CD14-positive monocyte (primary cell): ENCODE results near the gene BPI. TPM values are rescaled to one million over a fixed set of nuclear protein-coding genes. Genes with fewer than 3 reads are reported as not detected.

Experiments
- DNase-seq, 3 donors: peaks; one replicate each; pipeline ENCODE4 v3.0.0-alpha.2; 2011 to 2022
- H2AFZ ChIP-seq: 2 replicates; pipeline ENCODE4 v1.6.0; 2012; ENCODE audit warnings: mild to moderate bottlenecking, low read depth, low read length, inconsistent platforms; ENCODE audit not compliant: insufficient read depth, poor library complexity, severe bottlenecking
- H3K27ac ChIP-seq, 2 donors: 1 replicate in 1 of 2; 2 replicates in 1 of 2; pipeline ENCODE4 v1.5.1; 2012 to 2013; ENCODE audit warnings: low read length in 2 of 2, control low read depth in 1 of 2, inconsistent platforms in 1 of 2, low read depth in 1 of 2, mild to moderate bottlenecking in 1 of 2
- H3K27me3 ChIP-seq, 2 donors: one replicate each; pipeline versions ENCODE4 v1.6.0 to v1.6.1; 2011 to 2013; ENCODE audit warnings: low read length in 2 of 2; ENCODE audit not compliant: control insufficient read depth in 2 of 2, insufficient read depth in 2 of 2
- H3K36me3 ChIP-seq, 2 donors: replicated peaks in 1 of 2; 1 replicate in 1 of 2; 2 replicates in 1 of 2; pipeline versions ENCODE4 v1.5.1 to v1.6.1; 2012 to 2013; ENCODE audit warnings: low read length in 2 of 2, control low read depth in 1 of 2, inconsistent platforms in 1 of 2, mild to moderate bottlenecking in 1 of 2; ENCODE audit not compliant: insufficient read depth in 2 of 2, control insufficient read depth in 1 of 2
- H3K4me1 ChIP-seq, 2 donors: 1 replicate in 1 of 2; 2 replicates in 1 of 2; pipeline versions ENCODE4 v1.5.1 to v1.6.1; 2012 to 2013; ENCODE audit warnings: low read length in 2 of 2, control low read depth in 1 of 2, inconsistent platforms in 1 of 2, mild to moderate bottlenecking in 1 of 2, moderate library complexity in 1 of 2; ENCODE audit not compliant: insufficient read depth in 2 of 2, control insufficient read depth in 1 of 2
- H3K4me2 ChIP-seq: replicated peaks from 2 replicates; pipeline ENCODE3; 2012; ENCODE audit warnings: low read length, moderate library complexity, mild to moderate bottlenecking; ENCODE audit not compliant: poor library complexity, severe bottlenecking; ENCODE audit errors: extremely low read depth
- H3K4me3 ChIP-seq, 3 experiments: fragments of 200-600 bp in 1 of 3; sonication (generic) in 1 of 3; replicated peaks in 1 of 3; 1 replicate in 2 of 3; 2 replicates in 1 of 3; pipeline ENCODE4 v1.5.1; 2011 to 2013; ENCODE audit warnings: low read length in 3 of 3, mild to moderate bottlenecking in 3 of 3, control low read depth in 2 of 3, low read depth in 2 of 3, inconsistent platforms in 1 of 3, moderate library complexity in 1 of 3
- H3K79me2 ChIP-seq: 2 replicates; pipeline ENCODE4 v1.6.0; 2012; ENCODE audit warnings: mild to moderate bottlenecking, control low read depth, inconsistent platforms, low read length, moderate library complexity; ENCODE audit not compliant: insufficient read depth
- H3K9ac ChIP-seq: 2 replicates; pipeline ENCODE4 v1.6.0; 2017; ENCODE audit warnings: low read length, mild to moderate bottlenecking; ENCODE audit not compliant: insufficient read depth, poor library complexity, severe bottlenecking
- H3K9me3 ChIP-seq, 2 donors: replicated peaks in 1 of 2; 1 replicate in 1 of 2; 2 replicates in 1 of 2; pipeline versions ENCODE4 v1.5.1 to v1.6.1; 2012 to 2013; ENCODE audit warnings: low read length in 2 of 2, control low read depth in 1 of 2; ENCODE audit not compliant: control insufficient read depth in 1 of 2, insufficient read depth in 1 of 2
- H4K20me1 ChIP-seq: 2 replicates; pipeline ENCODE4 v1.6.0; 2012; ENCODE audit warnings: mild to moderate bottlenecking, low read length, control low read depth, moderate library complexity; ENCODE audit not compliant: insufficient read depth
- H3K27ac Mint-ChIP-seq, 7 donors: one replicate each; pipeline ENCODE4 v1.8.0; 2020; ENCODE audit warnings: mild to moderate bottlenecking in 7 of 7, mixed read lengths in 7 of 7, moderate library complexity in 6 of 7, inconsistent platforms in 2 of 7
- H3K27me3 Mint-ChIP-seq, 3 donors: one replicate each; pipeline ENCODE4 v1.8.0; 2021 to 2022; ENCODE audit warnings: low read depth in 3 of 3, mild to moderate bottlenecking in 3 of 3, mixed read lengths in 3 of 3, moderate library complexity in 3 of 3, inconsistent platforms in 1 of 3
- H3K36me3 Mint-ChIP-seq, 2 donors: one replicate each; pipeline ENCODE4 v1.8.0; 2020; ENCODE audit warnings: mixed read lengths in 2 of 2, inconsistent platforms in 1 of 2, mild to moderate bottlenecking in 1 of 2
- H3K4me1 Mint-ChIP-seq: one replicate; pipeline ENCODE4 v1.8.0; 2020; ENCODE audit warnings: mild to moderate bottlenecking, mixed read lengths
- H3K4me3 Mint-ChIP-seq, 2 donors: one replicate each; pipeline ENCODE4 v1.8.0; 2020; ENCODE audit warnings: mild to moderate bottlenecking in 2 of 2, mixed read lengths in 2 of 2, moderate library complexity in 1 of 2
- H3K9me3 Mint-ChIP-seq, 7 donors: one replicate each; pipeline ENCODE4 v1.8.0; 2020 to 2022; ENCODE audit warnings: mixed read lengths in 7 of 7, mild to moderate bottlenecking in 6 of 7, moderate library complexity in 6 of 7, inconsistent platforms in 2 of 7
- CTCF ChIP-seq: fragments of 200-600 bp; IDR thresholded peaks from one replicate; pipeline ENCODE4 v1.8.0; 2022; ENCODE audit warnings: antibody characterized with exemption, mild to moderate bottlenecking
- WGBS: methylation state at CpG from one replicate; pipeline ENCODE4 v1.1.5; 2013; ENCODE audit warnings: missing lambda C conversion rate; ENCODE audit not compliant: insufficient coverage; 5-methylcytosine and 5-hydroxymethylcytosine counted together
- intact Hi-C, 2 donors: fragments of 100-400 bp; cut with micrococcal nuclease; formaldehyde crosslinking; loops; one replicate each; pipeline versions ENCODE4 v1.15.0 to v1.15.1; 2023
- polyA plus RNA-seq, 3 donors: library from polyadenylated mRNA; depleted of rRNA in 1 of 3; unstranded in 2 of 3; stranded (reverse) in 1 of 3; fragments of 300-500 nt in 2 of 3; fragments of >200 nt in 1 of 3; fragmentation: Illumina TruSeq in 2 of 3; gene quantifications; 1 replicate in 2 of 3; 2 replicates in 1 of 3; pipeline ENCODE4 v1.2.3, GENCODE V29; 2012 to 2021

The BPI gene
- polyA plus RNA-seq, 3 donors: 8.2 to 9.0 (median 8.7) TPM

- WGBS: 100% methylated on average over 1 of the region's 2 CpGs
- no peak for DNase-seq
- Histone ChIP-seq H3K27me3 (peaks cover 0 to 5% of the 10 kb centered on the region in 2 donors), H3K79me2 (no peaks in the 10 kb centered on the region), H3K36me3 (no peaks in the 10 kb centered on the region), H2AFZ (no peak overlapping the region), H3K4me2 (no peak overlapping the region), H3K9me3 (no peaks in the 10 kb centered on the region), H3K9ac (no peak overlapping the region), H4K20me1 (no peaks in the 10 kb centered on the region), H3K4me3 (no peak overlapping the region), H3K27ac (no peak overlapping the region), H3K4me1 (peaks cover 27 to 36% of the 10 kb centered on the region in 2 donors)
- H3K4me1 Mint-ChIP-seq: peaks cover 30% of the 10 kb centered on the region
- TF ChIP-seq CTCF: no peak
- intact Hi-C loops: no loop called here
- H3K36me3 Mint-ChIP-seq: no peaks in the 10 kb centered on the region
- no peak overlapping the region for H3K27ac Mint-ChIP-seq
- H3K27me3 Mint-ChIP-seq: peaks cover 8 to 18% (median 12%) of the 10 kb centered on the region in 3 donors
- H3K9me3 Mint-ChIP-seq: peaks cover 0 to 5% (median 4%) of the 10 kb centered on the region in 7 donors
- no peak overlapping the region for H3K4me3 Mint-ChIP-seq
These were observed 32.3 kb upstream of the BPI start for GRCh38 chr20:38271608-38272120.

- Histone ChIP-seq H3K36me3 (no peaks in the 10 kb centered on the region), H3K4me3 (no peak overlapping the region), H3K9me3 (no peaks in the 10 kb centered on the region), H3K4me2 (no peak overlapping the region), H3K27ac (no peak overlapping the region), H3K9ac (no peak overlapping the region), H3K4me1 (peaks cover 24 to 32% of the 10 kb centered on the region in 2 donors), H3K79me2 (no peaks in the 10 kb centered on the region), H3K27me3 (peaks cover 0 to 5% of the 10 kb centered on the region in 2 donors), H2AFZ (no peak overlapping the region), H4K20me1 (no peaks in the 10 kb centered on the region)
- WGBS: 100% methylated on average over 2 of the region's 2 CpGs
- H3K36me3 Mint-ChIP-seq: no peaks in the 10 kb centered on the region
- peaks cover 0 to 5% (median 4%) of the 10 kb centered on the region in 7 donors for H3K9me3 Mint-ChIP-seq
- peaks cover 8 to 18% (median 12%) of the 10 kb centered on the region in 3 donors for H3K27me3 Mint-ChIP-seq
- DNase-seq: no peak
- intact Hi-C loops: no loop called here
- peaks cover 27% of the 10 kb centered on the region for H3K4me1 Mint-ChIP-seq
- H3K27ac Mint-ChIP-seq: no peak overlapping the region
- no peak overlapping the region for H3K4me3 Mint-ChIP-seq
- TF ChIP-seq CTCF: no peak
These were observed 31.6 kb upstream of the BPI start for GRCh38 chr20:38272398-38272797.
